ENCODE results near the gene HOMER1.

HOMER1 gene

DNA sequence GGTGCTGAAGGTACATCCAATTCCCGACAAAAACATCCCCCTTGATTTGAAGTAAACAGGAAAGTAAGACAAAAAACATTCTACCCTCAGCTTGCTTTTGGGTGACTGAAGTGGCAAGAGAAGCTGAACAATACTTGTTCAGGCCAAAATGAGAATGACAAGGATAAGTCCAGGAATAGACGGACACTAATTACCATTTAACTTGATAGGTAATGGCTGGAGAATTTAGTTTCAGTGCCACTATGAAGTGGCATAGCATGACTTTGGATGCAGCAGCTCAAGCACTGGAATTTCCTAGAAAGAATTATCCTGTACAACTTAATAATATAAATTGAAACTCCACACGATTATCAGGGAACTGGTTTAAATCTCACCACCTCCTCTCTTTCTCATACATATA lies 49.7 kb downstream of the HOMER1 start:
- peaks cover 2 to 3% of the 10 kb centered on the region in 2 donors for H3K4me1 Mint-ChIP-seq (ENCODE audit: low read depth in 2 of 2)
- peaks cover 7% of the 10 kb centered on the region in 2 donors for H3K27me3 Mint-ChIP-seq
- no peaks in the 10 kb centered on the region for H3K9me3 Mint-ChIP-seq
- no peaks in the 10 kb centered on the region for H3K36me3 Mint-ChIP-seq (ENCODE audit: insufficient read depth)
- ATAC-seq (replicated peaks) (no peak), DNase-seq (no peak)
- H3K4me3 Mint-ChIP-seq = no peak overlapping the region
- H3K27ac Mint-ChIP-seq = no peak overlapping the region

- H3K9me3 Mint-ChIP-seq = no peaks in the 10 kb centered on the region
- DNase-seq (no peak), ATAC-seq (replicated peaks) (no peak)
- no peak overlapping the region for H3K4me3 Mint-ChIP-seq
- H3K27me3 Mint-ChIP-seq = peaks cover 5 to 16% of the 10 kb centered on the region in 2 donors
- H3K4me1 Mint-ChIP-seq (ENCODE audit: low read depth in 2 of 2) = peaks cover 1 to 2% of the 10 kb centered on the region in 2 donors
- H3K27ac Mint-ChIP-seq = no peak overlapping the region
- H3K36me3 Mint-ChIP-seq (ENCODE audit: insufficient read depth) = no peaks in the 10 kb centered on the region
Measured at GRCh38 chr5:79459626-79460025, 54.3 kb downstream of the HOMER1 start.

DNA sequence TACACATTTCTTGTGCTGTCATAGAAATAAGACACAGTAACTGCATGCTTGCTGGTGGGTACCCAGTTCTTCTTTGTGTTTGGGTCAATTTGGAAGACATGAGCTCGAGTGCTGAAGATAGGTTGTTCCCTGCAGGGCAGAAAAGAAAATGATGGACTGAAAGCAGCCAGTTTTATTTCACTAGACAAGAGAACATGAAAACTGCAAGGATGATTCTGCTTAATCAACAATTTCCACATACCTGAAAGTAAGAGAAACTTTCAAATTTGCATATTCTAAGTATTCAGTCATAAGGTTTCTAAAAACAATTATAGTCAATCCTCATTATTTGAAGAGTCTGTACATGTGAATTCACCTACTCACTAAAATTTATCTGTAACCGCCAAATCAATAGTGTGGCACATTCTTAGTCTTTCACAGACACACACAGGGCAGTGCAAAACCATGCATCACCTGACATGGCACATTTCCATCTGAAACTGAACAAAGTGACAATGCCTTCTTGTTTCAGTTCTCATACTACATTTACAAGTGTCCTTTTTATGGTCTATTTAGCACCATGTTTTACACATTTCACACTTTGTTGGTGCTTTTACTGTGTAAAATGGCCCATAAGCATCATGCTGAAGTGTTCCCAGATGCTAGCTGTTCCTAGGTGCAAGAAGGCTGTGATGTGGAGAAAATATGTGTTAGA lies 56.9 kb downstream of the HOMER1 start:
- Mint-ChIP-seq H3K36me3 (ENCODE audit: insufficient read depth) (no peaks in the 10 kb centered on the region), H3K27ac (no peak overlapping the region), H3K9me3 (no peaks in the 10 kb centered on the region), H3K27me3 (peaks cover 6 to 18% of the 10 kb centered on the region in 2 donors), H3K4me3 (no peak overlapping the region), H3K4me1 (ENCODE audit: low read depth in 2 of 2) (no peaks in the 10 kb centered on the region)
- DNase-seq (no peak), ATAC-seq (replicated peaks) (no peak)

- Mint-ChIP-seq H3K27ac (no peak overlapping the region), H3K9me3 (no peaks in the 10 kb centered on the region), H3K4me3 (no peak overlapping the region), H3K36me3 (ENCODE audit: insufficient read depth) (no peaks in the 10 kb centered on the region), H3K4me1 (ENCODE audit: low read depth in 2 of 2) (no peaks in the 10 kb centered on the region), H3K27me3 (peaks cover 6 to 18% of the 10 kb centered on the region in 2 donors)
- ATAC-seq (replicated peaks) (no peak), DNase-seq (no peak)
Measured at GRCh38 chr5:79456400-79456799, 57.5 kb downstream of the HOMER1 start.

DNA sequence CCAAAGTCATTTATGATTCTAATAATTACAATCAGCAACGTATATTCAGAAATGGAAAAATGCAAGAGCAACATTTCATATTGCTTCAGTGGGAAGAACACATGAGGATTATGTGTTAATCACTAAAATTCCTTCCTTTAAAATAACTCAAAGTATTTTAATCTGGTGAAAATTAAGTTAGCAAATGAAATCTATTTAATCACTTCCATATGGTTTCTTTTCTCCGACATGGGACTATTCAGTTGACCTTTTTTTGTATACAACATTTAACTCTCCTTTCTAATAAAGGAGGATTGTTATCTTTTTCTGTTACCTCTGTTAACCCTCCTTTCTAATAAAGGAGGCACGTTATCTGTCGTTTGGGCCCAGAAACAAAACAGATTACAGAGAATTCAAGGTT lies 59.9 kb downstream of the HOMER1 start:
- Mint-ChIP-seq H3K9me3 (no peaks in the 10 kb centered on the region), H3K36me3 (ENCODE audit: insufficient read depth) (no peaks in the 10 kb centered on the region), H3K27me3 (peaks cover 6 to 18% of the 10 kb centered on the region in 2 donors), H3K4me3 (no peak overlapping the region), H3K4me1 (ENCODE audit: low read depth in 2 of 2) (no peaks in the 10 kb centered on the region), H3K27ac (no peak overlapping the region)
- no peak for ATAC-seq (replicated peaks)
- DNase-seq = no peak

DNA sequence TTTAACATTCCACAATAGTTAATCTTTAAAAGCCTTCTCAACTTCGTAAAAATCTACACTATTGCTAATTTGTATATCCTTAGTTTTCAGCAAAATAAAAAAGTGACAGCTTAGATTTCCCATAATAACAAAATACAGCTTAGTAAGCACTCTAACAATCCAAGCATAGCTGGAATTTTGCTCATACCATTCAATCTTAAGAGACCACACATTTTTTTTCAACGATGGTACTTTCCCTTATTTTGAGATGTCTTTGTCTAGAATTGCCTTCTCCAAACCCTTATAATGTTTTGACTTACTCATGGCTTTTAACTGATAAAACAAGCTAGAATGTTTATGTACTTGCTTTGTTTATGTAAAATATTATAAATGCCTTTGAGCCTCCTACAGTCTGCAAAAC lies 65.6 kb downstream of the HOMER1 start:
- no peaks in the 10 kb centered on the region for H3K4me1 Mint-ChIP-seq (ENCODE audit: low read depth in 2 of 2)
- ATAC-seq (replicated peaks) (no peak), DNase-seq (no peak)
- peaks cover under 1 to 2% of the 10 kb centered on the region in 2 donors for H3K27me3 Mint-ChIP-seq
- H3K9me3 Mint-ChIP-seq = no peaks in the 10 kb centered on the region
- H3K4me3 Mint-ChIP-seq = no peak overlapping the region
- no peak overlapping the region for H3K27ac Mint-ChIP-seq
- no peaks in the 10 kb centered on the region for H3K36me3 Mint-ChIP-seq (ENCODE audit: insufficient read depth)

- Mint-ChIP-seq H3K27ac (no peak overlapping the region), H3K36me3 (ENCODE audit: insufficient read depth) (no peaks in the 10 kb centered on the region), H3K4me1 (ENCODE audit: low read depth in 2 of 2) (no peaks in the 10 kb centered on the region), H3K27me3 (no peaks in the 10 kb centered on the region), H3K9me3 (no peaks in the 10 kb centered on the region), H3K4me3 (no peak overlapping the region)
- no peak for ATAC-seq (replicated peaks)
- DNase-seq = no peak
Measured at GRCh38 chr5:79436821-79437220, 77.1 kb downstream of the HOMER1 start.

DNA sequence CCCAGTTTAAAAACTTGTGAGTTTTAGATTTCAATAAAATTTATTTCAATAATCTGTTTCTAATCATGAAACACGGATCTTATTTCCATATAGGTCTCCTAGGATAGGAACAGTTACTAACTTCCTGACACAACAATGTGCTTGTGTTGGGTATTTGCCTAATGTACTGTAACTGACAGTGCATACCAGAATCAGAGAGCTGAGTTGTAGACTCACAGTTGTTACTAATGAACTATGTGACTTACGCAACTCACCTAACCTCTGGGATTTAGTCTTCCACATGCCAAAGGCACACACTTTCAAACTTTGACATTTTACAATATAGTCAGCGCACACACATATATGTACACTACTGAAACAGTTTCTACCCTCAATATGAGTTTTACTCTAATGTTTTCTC lies 77.7 kb downstream of the HOMER1 start:
- H3K36me3 Mint-ChIP-seq (ENCODE audit: insufficient read depth) = no peaks in the 10 kb centered on the region
- H3K4me1 Mint-ChIP-seq (ENCODE audit: low read depth in 2 of 2) = no peaks in the 10 kb centered on the region
- no peak for DNase-seq

DNA sequence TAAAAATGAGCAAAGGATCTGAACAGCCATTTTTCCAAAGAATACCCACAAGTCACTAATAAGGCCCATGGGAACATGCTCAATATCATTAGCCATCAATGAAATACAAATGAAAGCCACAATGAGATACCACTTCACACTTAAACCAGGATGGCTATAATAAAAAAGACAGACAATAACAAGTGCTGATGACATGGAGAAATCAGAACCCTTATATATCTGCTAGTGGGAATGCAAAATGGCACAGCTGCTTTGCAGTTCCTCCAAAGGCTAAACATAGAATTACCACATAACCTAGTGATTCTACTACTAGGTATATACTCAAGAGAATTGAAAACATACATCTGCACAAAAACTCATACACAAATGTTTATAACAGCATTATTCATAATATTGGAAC lies 83.7 kb downstream of the HOMER1 start:
- Mint-ChIP-seq H3K27ac (no peak overlapping the region), H3K4me1 (ENCODE audit: low read depth in 2 of 2) (no peaks in the 10 kb centered on the region), H3K9me3 (no peaks in the 10 kb centered on the region), H3K27me3 (no peaks in the 10 kb centered on the region), H3K4me3 (no peak overlapping the region), H3K36me3 (ENCODE audit: insufficient read depth) (no peaks in the 10 kb centered on the region)
- no peak for DNase-seq
- no peak for ATAC-seq (replicated peaks)

More for the DNA sequence above, 77.7 kb downstream of the HOMER1 start:
- Mint-ChIP-seq H3K9me3 (no peaks in the 10 kb centered on the region), H3K27me3 (no peaks in the 10 kb centered on the region), H3K4me3 (no peak overlapping the region), H3K27ac (no peak overlapping the region)
- ATAC-seq (replicated peaks) = no peak

DNA sequence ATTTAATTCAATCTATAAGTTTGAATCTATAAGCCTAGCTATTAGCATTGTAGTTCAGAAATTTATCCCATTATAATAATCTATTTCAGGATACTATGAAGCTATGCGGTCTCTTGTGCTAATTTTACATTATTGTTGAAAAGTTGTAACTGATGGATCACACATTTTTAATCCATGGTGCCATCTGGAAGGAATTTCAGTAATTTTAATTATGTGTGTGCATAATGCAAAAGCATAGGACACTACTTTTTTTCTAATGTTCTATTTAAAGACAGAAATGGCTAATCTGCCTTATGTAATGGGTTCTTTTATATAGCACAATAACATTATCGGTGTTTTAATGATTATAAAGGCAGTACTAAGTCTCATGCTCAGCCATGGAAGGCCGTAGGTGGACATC lies 90.6 kb downstream of the HOMER1 start:
- no peaks in the 10 kb centered on the region for H3K27me3 Mint-ChIP-seq
- no peaks in the 10 kb centered on the region for H3K9me3 Mint-ChIP-seq
- H3K27ac Mint-ChIP-seq = no peak overlapping the region
- ATAC-seq (replicated peaks) = no peak
- H3K4me3 Mint-ChIP-seq = no peak overlapping the region
- H3K36me3 Mint-ChIP-seq (ENCODE audit: insufficient read depth) = no peaks in the 10 kb centered on the region
- no peaks in the 10 kb centered on the region for H3K4me1 Mint-ChIP-seq (ENCODE audit: low read depth in 2 of 2)
- no peak for DNase-seq

- Mint-ChIP-seq H3K27me3 (no peaks in the 10 kb centered on the region), H3K27ac (no peak overlapping the region), H3K4me3 (no peak overlapping the region), H3K9me3 (no peaks in the 10 kb centered on the region), H3K4me1 (ENCODE audit: low read depth in 2 of 2) (no peaks in the 10 kb centered on the region), H3K36me3 (ENCODE audit: insufficient read depth) (no peaks in the 10 kb centered on the region)
- ATAC-seq (replicated peaks) (no peak), DNase-seq (no peak)
Measured at GRCh38 chr5:79420248-79420647, 93.7 kb downstream of the HOMER1 start.

- ATAC-seq (replicated peaks) (no peak), DNase-seq (no peak)
- H3K4me1 Mint-ChIP-seq (ENCODE audit: low read depth in 2 of 2) = no peaks in the 10 kb centered on the region
- H3K27ac Mint-ChIP-seq = no peak overlapping the region
- H3K4me3 Mint-ChIP-seq = no peak overlapping the region
- no peaks in the 10 kb centered on the region for H3K27me3 Mint-ChIP-seq
- H3K9me3 Mint-ChIP-seq = no peaks in the 10 kb centered on the region
- H3K36me3 Mint-ChIP-seq (ENCODE audit: insufficient read depth) = no peaks in the 10 kb centered on the region
Measured at GRCh38 chr5:79418276-79418675, 95.7 kb downstream of the HOMER1 start.

DNA sequence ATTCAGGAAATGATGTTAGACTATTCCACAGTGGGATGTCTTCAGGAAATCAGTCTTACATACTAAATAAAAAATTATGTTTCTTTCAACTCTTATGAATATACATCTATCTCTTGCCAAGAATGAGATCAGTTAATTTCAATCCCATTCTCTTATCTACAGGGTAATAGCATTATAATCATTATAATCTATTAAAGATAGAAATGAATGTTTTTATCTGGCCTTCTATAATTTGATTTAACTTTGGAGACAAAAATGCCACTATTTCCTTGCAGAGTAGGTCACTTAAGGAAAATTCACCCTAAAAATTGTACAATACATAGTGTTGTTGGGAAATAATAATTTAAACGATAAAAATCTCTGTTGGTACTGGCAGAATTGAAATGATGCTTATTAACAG lies 96.4 kb downstream of the HOMER1 start:
- Mint-ChIP-seq H3K27ac (no peak overlapping the region), H3K27me3 (no peaks in the 10 kb centered on the region), H3K4me1 (ENCODE audit: low read depth in 2 of 2) (no peaks in the 10 kb centered on the region), H3K36me3 (ENCODE audit: insufficient read depth) (no peaks in the 10 kb centered on the region), H3K9me3 (no peaks in the 10 kb centered on the region), H3K4me3 (no peak overlapping the region)
- ATAC-seq (replicated peaks) = no peak
- no peak for DNase-seq

DNA sequence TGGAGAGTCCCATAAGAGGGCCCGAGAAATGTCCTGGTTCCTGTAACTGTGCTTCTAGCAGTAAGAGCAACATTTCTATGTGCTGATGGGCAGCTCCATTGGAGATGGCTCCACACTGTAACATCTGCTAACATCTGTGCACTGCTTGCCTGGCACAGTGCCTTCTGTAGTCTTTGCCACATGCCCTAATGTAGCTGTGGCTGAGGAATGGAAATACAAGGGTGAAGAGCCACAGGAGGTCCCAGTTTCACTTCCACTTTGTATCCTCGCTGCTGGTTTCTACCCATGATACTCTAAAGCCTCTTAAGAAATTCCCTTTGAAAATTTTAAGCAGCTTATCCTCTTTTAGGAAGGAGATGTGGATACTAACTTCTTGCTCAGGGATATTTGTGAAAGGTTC lies 97.4 kb downstream of the HOMER1 start:
- Mint-ChIP-seq H3K36me3 (ENCODE audit: insufficient read depth) (no peaks in the 10 kb centered on the region), H3K27me3 (no peaks in the 10 kb centered on the region), H3K27ac (no peak overlapping the region), H3K4me3 (no peak overlapping the region), H3K4me1 (ENCODE audit: low read depth in 2 of 2) (no peaks in the 10 kb centered on the region), H3K9me3 (no peaks in the 10 kb centered on the region)
- DNase-seq = no peak
- ATAC-seq (replicated peaks) = peak; percentile 17

DNA sequence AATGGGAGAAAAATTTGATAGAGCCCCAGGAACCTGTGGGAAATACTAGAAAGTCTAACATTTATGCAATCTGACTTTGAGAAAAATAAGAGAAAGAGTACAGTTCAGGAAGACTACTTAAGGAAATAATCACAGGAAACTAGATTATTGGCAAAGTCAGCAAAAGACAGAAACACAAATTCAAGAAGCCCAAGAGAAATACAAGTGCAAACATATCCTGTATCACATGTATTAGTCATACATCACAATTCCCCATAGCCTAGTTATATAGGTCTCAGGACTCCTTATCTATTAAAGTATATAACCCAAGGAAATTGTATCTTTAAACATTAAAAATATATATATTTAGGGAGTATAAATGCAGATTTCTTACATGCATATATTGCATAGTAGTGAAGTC lies 100.8 kb downstream of the HOMER1 start:
- Mint-ChIP-seq H3K27ac (no peak overlapping the region), H3K9me3 (no peaks in the 10 kb centered on the region), H3K27me3 (no peaks in the 10 kb centered on the region), H3K4me3 (no peak overlapping the region), H3K36me3 (ENCODE audit: insufficient read depth) (no peaks in the 10 kb centered on the region), H3K4me1 (ENCODE audit: low read depth in 2 of 2) (no peaks in the 10 kb centered on the region)
- DNase-seq = no peak
- no peak for ATAC-seq (replicated peaks)
